ENCODE data around the gene DMRT2.

Gene DMRT2

GRCh38 chr9:1051584-1052275 is 1.6 kb downstream of the DMRT2 start:
- DNase-seq (ENCODE audit: low read depth), result no peak
- no peak for TF ChIP-seq CTCF (IDR thresholded peaks at IDR 0.05; ENCODE audit: low read length, missing control alignments)
- H3K4me3 ChIP-seq (replicated peaks; ENCODE audit: low read depth, low read length), result no peak overlapping the region

GRCh38 chr9:1052365-1053281 is 2.5 kb downstream of the DMRT2 start:
- TF ChIP-seq CTCF (IDR thresholded peaks at IDR 0.05; ENCODE audit: low read length, missing control alignments), result no peak
- no peak for DNase-seq (ENCODE audit: low read depth)
- H3K4me3 ChIP-seq (replicated peaks; ENCODE audit: low read depth, low read length), result no peak overlapping the region

- TF ChIP-seq CTCF (IDR thresholded peaks at IDR 0.05; ENCODE audit: low read length, missing control alignments), result no peak
- DNase-seq (ENCODE audit: low read depth), result no peak
- no peak overlapping the region for H3K4me3 ChIP-seq (replicated peaks; ENCODE audit: low read depth, low read length)
These were observed 3.1 kb downstream of the DMRT2 start for GRCh38 chr9:1053282-1053621.

- DNase-seq (ENCODE audit: low read depth), result no peak
- no peak overlapping the region for H3K4me3 ChIP-seq (replicated peaks; ENCODE audit: low read depth, low read length)
- no peak for TF ChIP-seq CTCF (IDR thresholded peaks at IDR 0.05; ENCODE audit: low read length, missing control alignments)
These were observed 3.8 kb downstream of the DMRT2 start for GRCh38 chr9:1053986-1054425.

- DNase-seq (ENCODE audit: low read depth), result no peak
- TF ChIP-seq CTCF (IDR thresholded peaks at IDR 0.05; ENCODE audit: low read length, missing control alignments), result no peak
- H3K4me3 ChIP-seq (replicated peaks; ENCODE audit: low read depth, low read length), result no peak overlapping the region
These were observed 5.0 kb downstream of the DMRT2 start for GRCh38 chr9:1055166-1055565.

GRCh38 chr9:1057910-1058309 is 7.8 kb downstream of the DMRT2 start:
- no peak for DNase-seq (ENCODE audit: low read depth)
- TF ChIP-seq CTCF (IDR thresholded peaks at IDR 0.05; ENCODE audit: low read length, missing control alignments), result no peak
- H3K4me3 ChIP-seq (replicated peaks; ENCODE audit: low read depth, low read length), result no peak overlapping the region
